Breast epithelium (tissue), 3 donors: Measurements from ENCODE around the gene MYCL.

Source experiments
- POLR2AphosphoS5 ChIP-seq, 3 donors: sonication (generic); formaldehyde crosslinking; IDR thresholded peaks; one replicate each; pipeline ENCODE4 v1.6.1; 2017; ENCODE audit warnings: antibody characterized with exemption in 3 of 3
- TF ChIP-seq, protein P1 (sequence below), 3 donors: fragments of 450-650 bp; IDR thresholded peaks; one replicate each; pipeline ENCODE4 v1.5.1; 2016 to 2017; ENCODE audit warnings: antibody characterized with exemption in 3 of 3, mild to moderate bottlenecking in 3 of 3, moderate library complexity in 3 of 3

DNA sequence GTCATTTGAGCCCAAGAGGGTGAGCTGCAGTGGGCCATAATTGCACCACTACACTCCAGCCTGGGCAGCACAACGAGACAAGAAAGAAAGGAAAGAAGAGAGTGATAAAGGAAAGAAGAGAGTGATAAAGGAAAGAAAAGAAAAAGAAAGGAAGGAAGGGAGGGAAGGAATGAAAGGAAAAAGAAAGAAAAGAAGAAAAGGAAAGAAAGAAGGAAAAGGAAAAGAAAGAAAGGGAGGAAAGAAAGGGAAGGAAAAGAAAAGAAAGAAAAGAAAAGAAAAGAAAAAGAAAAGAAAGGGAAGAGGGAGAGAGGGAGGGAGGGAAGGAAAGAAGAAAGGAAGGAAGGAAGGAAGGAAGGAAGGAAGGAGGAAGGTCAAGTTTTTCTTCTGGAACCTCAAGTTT, 36.0 kb downstream of the MYCL start:
- TF ChIP-seq, protein P1, sequence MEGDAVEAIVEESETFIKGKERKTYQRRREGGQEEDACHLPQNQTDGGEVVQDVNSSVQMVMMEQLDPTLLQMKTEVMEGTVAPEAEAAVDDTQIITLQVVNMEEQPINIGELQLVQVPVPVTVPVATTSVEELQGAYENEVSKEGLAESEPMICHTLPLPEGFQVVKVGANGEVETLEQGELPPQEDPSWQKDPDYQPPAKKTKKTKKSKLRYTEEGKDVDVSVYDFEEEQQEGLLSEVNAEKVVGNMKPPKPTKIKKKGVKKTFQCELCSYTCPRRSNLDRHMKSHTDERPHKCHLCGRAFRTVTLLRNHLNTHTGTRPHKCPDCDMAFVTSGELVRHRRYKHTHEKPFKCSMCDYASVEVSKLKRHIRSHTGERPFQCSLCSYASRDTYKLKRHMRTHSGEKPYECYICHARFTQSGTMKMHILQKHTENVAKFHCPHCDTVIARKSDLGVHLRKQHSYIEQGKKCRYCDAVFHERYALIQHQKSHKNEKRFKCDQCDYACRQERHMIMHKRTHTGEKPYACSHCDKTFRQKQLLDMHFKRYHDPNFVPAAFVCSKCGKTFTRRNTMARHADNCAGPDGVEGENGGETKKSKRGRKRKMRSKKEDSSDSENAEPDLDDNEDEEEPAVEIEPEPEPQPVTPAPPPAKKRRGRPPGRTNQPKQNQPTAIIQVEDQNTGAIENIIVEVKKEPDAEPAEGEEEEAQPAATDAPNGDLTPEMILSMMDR (IDR thresholded peaks at IDR 0.05), result no peak
- no peak for TF ChIP-seq POLR2AphosphoS5 (IDR thresholded peaks at IDR 0.05)
